ENCODE data around the gene PNRC1.
"Not testable (repeated sequence)": the region's sequence is repeated elsewhere in the genome, so short reads cannot be mapped to it uniquely, and the experiment has no call there.

PNRC1 gene

DNA sequence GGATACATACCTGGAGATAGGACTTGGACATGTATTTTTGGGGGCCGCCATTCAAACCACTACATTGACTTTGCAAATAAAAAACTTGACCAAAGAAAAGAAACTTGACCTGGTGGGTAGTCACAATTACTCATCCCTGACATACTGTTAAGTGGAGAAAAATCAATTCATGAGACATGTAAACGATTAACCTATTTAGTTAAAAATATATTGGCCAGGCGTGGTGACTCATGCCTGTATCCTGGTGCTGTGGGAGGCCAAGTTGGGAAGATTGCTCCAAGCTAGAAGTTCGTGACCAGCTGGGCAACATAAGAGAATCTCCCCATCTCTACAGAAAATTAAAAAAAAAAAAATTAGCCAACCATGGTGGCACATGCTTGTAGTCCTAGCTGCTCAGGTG, 39.8 kb downstream of the PNRC1 start:
- H3K4me3 ChIP-seq, result no peak overlapping the region
- no peaks in the 10 kb centered on the region for H3K9me3 ChIP-seq
- H3K36me3 ChIP-seq, result no peaks in the 10 kb centered on the region
- no peak overlapping the region for H3K27ac ChIP-seq
- H3K4me2 ChIP-seq, result no peak overlapping the region
- H3K4me1 ChIP-seq, result 0 out of 2 replicates have a peak, but pooled peaks cover 3% of the 10 kb centered on the region
- H3K27me3 ChIP-seq, result peaks cover 21% of the 10 kb centered on the region; the same call in 1 of the 2 replicates
- H3K9ac ChIP-seq, result no peak overlapping the region
- TF ChIP-seq Cebpa-rat (IDR thresholded peaks at IDR 0.05), result no peak
- no peaks in the 10 kb centered on the region for H4K20me1 ChIP-seq

DNA sequence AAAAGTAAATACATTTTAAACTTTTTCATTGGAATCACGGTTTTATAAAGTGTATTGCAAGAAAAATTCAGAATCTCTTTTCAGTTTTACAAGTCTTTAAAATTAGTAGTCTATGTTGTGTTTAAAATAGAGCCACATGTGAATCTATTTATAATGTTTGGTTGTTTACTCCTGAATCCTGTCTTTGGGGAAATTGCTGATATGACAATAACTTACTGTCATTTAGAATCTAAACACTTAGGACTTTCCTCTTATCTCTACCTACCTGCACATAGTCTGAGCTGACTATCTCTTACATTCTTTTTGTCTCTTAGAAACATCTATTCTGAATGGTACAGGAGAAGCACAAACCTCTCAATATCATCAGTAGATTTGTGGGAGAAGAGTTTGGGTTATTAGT, 41.4 kb downstream of the PNRC1 start:
- Histone ChIP-seq H4K20me1 (no peaks in the 10 kb centered on the region), H3K4me3 (no peak overlapping the region), H3K4me1 (0 out of 2 replicates have a peak, but pooled peaks cover 1% of the 10 kb centered on the region), H3K9ac (no peak overlapping the region), H3K27ac (no peak overlapping the region), H3K4me2 (no peak overlapping the region), H3K9me3 (no peaks in the 10 kb centered on the region), H3K36me3 (no peaks in the 10 kb centered on the region), H3K27me3 (peaks cover 14% of the 10 kb centered on the region; the same call in 1 of the 2 replicates)
- TF ChIP-seq Cebpa-rat (IDR thresholded peaks at IDR 0.05), result no peak

DNA sequence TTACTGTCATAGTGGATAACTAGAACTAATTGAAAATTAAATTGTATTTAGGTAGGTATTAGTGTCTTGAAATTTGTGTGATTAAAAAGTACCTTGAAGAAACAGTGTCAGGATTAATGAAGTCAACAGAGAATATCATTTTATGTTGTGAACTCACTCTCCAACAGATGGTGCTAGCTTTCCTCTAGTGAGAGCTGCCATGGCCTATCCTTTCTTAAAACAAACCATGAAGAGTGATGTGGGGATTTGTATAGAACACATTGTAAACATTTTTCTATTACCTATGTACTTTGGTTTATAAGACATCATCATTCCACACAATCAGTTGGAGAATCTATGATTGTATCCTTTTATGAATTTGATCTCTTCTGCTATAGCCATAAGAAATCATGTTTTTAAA, 42.1 kb downstream of the PNRC1 start:
- TF ChIP-seq Cebpa-rat (IDR thresholded peaks at IDR 0.05), result no peak
- H3K4me3 ChIP-seq, result no peak overlapping the region
- no peak overlapping the region for H3K9ac ChIP-seq
- H3K4me2 ChIP-seq, result no peak overlapping the region
- no peaks in the 10 kb centered on the region for H3K9me3 ChIP-seq
- H3K27me3 ChIP-seq, result peaks cover 7% of the 10 kb centered on the region; the same call in 1 of the 2 replicates
- H3K36me3 ChIP-seq, result no peaks in the 10 kb centered on the region
- no peak overlapping the region for H3K27ac ChIP-seq
- no peaks in the 10 kb centered on the region for H4K20me1 ChIP-seq
- no peaks in the 10 kb centered on the region for H3K4me1 ChIP-seq

DNA sequence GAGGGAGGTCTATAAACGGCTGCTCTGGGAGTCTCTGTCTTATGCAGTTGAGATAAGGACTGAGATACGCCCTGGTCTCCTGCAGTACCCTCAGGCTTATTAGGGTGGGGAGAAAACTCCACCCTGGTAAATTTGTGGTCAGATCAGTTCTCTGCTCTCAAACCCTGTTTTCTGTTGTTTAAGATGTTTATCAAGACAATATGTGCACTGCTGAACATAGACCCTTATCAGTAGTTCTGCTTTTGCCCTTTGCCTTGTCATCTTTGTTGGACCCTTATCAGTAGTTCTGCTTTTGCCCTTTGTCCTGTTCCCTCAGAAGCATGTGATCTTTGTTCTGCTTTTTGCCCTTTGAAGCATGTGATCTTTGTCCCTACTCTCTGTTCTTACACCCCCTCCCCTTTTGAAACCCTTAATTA, 47.7 kb downstream of the PNRC1 start:
- H3K4me2 ChIP-seq, H3K36me3 ChIP-seq, H3K27ac ChIP-seq, H3K9ac ChIP-seq, H3K4me1 ChIP-seq, H3K4me3 ChIP-seq, H3K9me3 ChIP-seq, H3K27me3 ChIP-seq, H4K20me1 ChIP-seq: not testable (repeated sequence)

DNA sequence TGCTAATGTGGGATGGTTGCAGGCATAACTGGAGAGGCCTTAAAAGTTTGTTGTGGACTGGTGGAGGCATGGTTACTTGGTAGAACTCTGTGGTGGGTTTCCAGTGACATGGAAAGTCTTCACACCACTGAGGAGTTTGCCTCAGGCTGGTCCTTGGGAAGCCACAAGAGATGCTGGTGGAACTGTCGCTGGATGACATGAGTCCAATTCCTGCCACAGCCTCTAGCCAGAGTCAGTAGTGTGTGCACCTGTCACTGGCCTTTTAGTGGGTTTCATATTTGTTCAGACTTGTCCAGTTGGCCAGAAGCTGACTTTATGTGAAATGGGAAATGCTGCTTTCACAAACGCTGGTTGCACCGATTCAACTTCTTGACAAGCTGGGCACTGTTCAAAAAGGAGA, 51.0 kb downstream of the PNRC1 start:
- H3K9ac ChIP-seq, result no peak overlapping the region
- H3K36me3 ChIP-seq, result no peaks in the 10 kb centered on the region
- no peak overlapping the region for H3K27ac ChIP-seq
- TF ChIP-seq Cebpa-rat (IDR thresholded peaks at IDR 0.05), result no peak
- no peaks in the 10 kb centered on the region for H4K20me1 ChIP-seq
- H3K27me3 ChIP-seq, result no peaks in the 10 kb centered on the region
- no peaks in the 10 kb centered on the region for H3K9me3 ChIP-seq
- no peak overlapping the region for H3K4me3 ChIP-seq
- H3K4me1 ChIP-seq, result no peaks in the 10 kb centered on the region
- no peak overlapping the region for H3K4me2 ChIP-seq

DNA sequence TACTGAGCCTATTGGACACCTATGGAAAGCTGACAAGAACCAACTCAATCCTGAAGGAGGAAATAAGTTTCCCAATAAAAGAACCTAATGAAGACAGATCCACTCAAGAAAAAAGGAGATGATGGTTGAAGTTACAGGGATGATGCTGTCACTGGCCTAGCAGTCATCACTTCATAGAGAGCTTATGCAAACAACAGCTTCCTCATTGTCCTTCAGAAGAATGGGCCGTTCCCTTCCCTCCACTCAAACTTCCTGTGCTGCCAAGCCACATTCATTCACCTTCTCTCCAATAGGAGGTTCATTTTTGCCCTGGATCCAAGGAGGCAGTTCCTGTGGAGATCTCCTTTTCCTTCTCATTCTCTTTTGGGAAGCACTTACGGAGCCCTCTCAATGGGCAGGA, 51.5 kb downstream of the PNRC1 start:
- Histone ChIP-seq H3K4me1 (no peaks in the 10 kb centered on the region), H4K20me1 (no peaks in the 10 kb centered on the region), H3K36me3 (no peaks in the 10 kb centered on the region), H3K4me2 (no peak overlapping the region), H3K4me3 (no peak overlapping the region), H3K9ac (no peak overlapping the region), H3K27me3 (no peaks in the 10 kb centered on the region), H3K27ac (no peak overlapping the region), H3K9me3 (no peaks in the 10 kb centered on the region)
- no peak for TF ChIP-seq Cebpa-rat (IDR thresholded peaks at IDR 0.05)

DNA sequence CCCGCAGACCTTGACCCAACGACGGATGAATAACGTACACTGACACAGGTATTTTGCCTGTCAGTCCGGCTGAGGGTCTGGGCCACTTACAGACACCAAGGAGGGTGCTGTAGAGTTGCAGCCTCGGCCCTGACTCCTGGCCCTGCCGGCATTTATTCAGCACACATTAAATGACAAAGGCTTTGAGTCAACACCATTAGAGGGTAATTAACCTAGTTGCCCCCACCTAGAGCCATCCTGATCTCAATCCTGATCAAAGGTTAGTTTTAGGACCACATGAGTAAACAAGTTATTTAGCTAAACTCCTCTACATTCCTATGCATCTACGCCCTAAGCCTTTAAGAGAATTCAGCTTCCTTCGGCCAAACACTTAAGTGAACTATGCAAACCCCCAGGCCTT, 53.4 kb downstream of the PNRC1 start:
- Histone ChIP-seq H3K9me3 (no peaks in the 10 kb centered on the region), H4K20me1 (no peaks in the 10 kb centered on the region), H3K4me1 (no peaks in the 10 kb centered on the region), H3K4me2 (no peak overlapping the region), H3K27ac (no peak overlapping the region), H3K36me3 (no peaks in the 10 kb centered on the region), H3K27me3 (no peaks in the 10 kb centered on the region), H3K9ac (no peak overlapping the region), H3K4me3 (no peak overlapping the region)
- no peak for TF ChIP-seq Cebpa-rat (IDR thresholded peaks at IDR 0.05)

DNA sequence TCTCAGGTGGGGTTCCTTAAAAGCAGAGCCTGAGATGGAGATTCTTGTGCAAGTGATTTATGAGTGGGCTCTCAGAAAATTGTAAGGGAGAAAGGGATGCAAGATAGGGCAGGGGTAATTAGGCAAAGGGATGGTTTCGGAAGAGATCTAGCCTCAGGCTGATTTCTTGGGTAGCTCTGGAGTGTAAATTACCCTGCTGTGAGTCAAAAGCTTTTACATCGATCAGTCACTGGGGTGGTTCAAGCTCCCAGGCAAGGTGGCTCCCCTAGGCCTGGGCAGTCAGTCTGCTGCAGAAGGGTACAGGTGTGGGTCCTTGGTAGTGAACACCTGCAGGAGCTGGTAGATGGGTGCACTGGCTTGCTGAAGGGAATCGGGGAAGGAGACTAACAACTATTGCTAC, 54.2 kb downstream of the PNRC1 start:
- H3K27ac ChIP-seq, result no peak overlapping the region
- H3K9me3 ChIP-seq, result no peaks in the 10 kb centered on the region
- no peaks in the 10 kb centered on the region for H3K4me1 ChIP-seq
- H3K4me3 ChIP-seq, result no peak overlapping the region
- no peaks in the 10 kb centered on the region for H3K27me3 ChIP-seq
- TF ChIP-seq Cebpa-rat (IDR thresholded peaks at IDR 0.05), result no peak
- no peak overlapping the region for H3K4me2 ChIP-seq
- no peaks in the 10 kb centered on the region for H4K20me1 ChIP-seq
- no peak overlapping the region for H3K9ac ChIP-seq
- H3K36me3 ChIP-seq, result no peaks in the 10 kb centered on the region

Data from BLaER1 (cell line).